Kidney epithelial cell (primary cell): ENCODE results near the gene RIPK4. TPM values are rescaled to one million over a fixed set of nuclear protein-coding genes. Genes with fewer than 3 reads are reported as not detected.

Source experiments
- DNase-seq: peaks from one replicate; pipeline ENCODE4 v3.0.0-alpha.2; 2010; ENCODE audit warnings: low read depth
- H3K27me3 ChIP-seq: 2 replicates; pipeline ENCODE4 v1.6.0; 2011; ENCODE audit warnings: low read length; ENCODE audit not compliant: control insufficient read depth, insufficient read depth
- H3K36me3 ChIP-seq: 2 replicates; pipeline ENCODE4 v1.5.1; 2011; ENCODE audit warnings: low read length; ENCODE audit not compliant: control insufficient read depth, insufficient read depth
- H3K4me3 ChIP-seq: 2 replicates; pipeline ENCODE4 v1.5.1; 2011; ENCODE audit warnings: low read depth, mild to moderate bottlenecking, control low read depth, low read length
- total RNA-seq: library from RNA; depleted of rRNA; stranded (reverse); fragments of >200 nt; gene quantifications from 2 replicates; pipeline ENCODE4 v1.2.3, GENCODE V29; 2015
- TF ChIP-seq, protein P1 (sequence below): IDR thresholded peaks from 2 replicates; pipeline ENCODE4 v1.5.1; 2011; ENCODE audit warnings: mild to moderate bottlenecking, moderate library complexity, low read length, control low read depth, inconsistent platforms; ENCODE audit not compliant: insufficient read depth, poor library complexity, severe bottlenecking

The RIPK4 gene
- total RNA-seq, 1 donor from 2014 or later, result 17.6 TPM

DNA sequence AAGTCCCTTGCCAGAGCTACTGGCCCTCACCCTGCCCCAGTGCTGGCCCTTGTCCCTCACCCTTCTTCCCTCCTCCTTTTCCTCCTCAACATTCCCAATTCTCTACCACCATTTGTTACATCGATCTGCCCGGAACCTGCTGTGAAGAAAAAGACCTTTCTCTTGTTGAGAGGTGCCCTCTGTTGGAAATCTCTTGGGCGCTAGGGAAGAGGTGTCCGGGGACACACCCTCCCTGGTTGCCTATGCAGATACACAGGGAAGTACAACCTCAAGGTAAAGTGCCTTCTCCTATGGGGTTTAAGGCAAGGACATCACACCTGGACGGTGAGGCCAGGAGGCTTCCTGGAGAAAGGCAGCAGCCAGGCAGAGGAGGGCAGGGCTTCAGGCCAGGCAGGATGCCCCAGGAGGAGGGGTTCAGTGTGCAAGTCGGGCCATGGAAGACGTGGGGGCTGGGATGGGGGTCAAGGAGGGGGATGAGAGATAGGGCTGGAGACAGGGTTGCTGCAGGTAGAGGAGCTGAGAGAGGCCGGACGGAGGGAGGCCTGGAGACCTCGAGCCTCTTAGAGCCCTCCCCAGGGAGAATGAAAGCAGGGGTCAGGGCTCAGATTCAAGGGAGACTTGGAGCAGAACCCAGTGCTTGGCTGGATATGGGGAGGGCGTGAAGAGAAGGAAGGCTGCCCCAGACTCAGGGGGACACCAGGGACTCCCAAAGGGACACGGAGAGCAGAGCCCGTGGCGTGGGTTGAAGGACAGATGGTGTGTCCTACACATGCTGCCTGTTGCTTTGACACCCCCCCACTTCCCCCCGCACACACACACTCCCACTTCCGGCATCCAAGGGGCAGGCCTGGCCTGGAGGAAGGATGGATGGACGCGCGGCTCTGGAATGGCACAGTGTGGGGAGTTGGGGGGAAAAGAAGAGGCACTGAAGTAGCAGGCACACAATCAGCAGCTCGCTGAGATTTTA, 44.5 kb downstream of the RIPK4 start:
- DNase-seq, result no peak
- H3K27me3 ChIP-seq, result peaks cover 3% of the 10 kb centered on the region
- H3K4me3 ChIP-seq, result no peak overlapping the region
- TF ChIP-seq, protein P1, sequence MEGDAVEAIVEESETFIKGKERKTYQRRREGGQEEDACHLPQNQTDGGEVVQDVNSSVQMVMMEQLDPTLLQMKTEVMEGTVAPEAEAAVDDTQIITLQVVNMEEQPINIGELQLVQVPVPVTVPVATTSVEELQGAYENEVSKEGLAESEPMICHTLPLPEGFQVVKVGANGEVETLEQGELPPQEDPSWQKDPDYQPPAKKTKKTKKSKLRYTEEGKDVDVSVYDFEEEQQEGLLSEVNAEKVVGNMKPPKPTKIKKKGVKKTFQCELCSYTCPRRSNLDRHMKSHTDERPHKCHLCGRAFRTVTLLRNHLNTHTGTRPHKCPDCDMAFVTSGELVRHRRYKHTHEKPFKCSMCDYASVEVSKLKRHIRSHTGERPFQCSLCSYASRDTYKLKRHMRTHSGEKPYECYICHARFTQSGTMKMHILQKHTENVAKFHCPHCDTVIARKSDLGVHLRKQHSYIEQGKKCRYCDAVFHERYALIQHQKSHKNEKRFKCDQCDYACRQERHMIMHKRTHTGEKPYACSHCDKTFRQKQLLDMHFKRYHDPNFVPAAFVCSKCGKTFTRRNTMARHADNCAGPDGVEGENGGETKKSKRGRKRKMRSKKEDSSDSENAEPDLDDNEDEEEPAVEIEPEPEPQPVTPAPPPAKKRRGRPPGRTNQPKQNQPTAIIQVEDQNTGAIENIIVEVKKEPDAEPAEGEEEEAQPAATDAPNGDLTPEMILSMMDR, result no peak
- no peaks in the 10 kb centered on the region for H3K36me3 ChIP-seq

DNA sequence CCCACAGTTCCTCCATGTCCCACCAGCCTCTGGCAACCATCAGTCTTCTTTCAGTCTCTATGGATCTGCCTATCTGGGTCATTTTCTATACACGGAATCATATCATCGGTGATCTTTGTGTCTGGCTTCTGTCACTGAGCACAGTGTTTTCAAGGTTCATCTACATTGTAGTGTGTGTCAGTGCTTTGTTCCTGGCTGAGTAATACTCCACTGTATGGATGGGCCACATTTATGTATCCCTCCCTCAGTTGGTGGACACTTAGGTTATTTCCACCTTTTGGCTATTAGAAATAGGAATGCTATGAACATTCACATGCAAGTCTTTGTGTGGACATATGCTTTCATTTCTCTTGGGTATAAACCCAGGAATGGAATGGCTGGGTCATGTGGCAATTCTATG, 46.6 kb downstream of the RIPK4 start:
- Histone ChIP-seq H3K36me3 (no peaks in the 10 kb centered on the region), H3K4me3 (no peak overlapping the region), H3K27me3 (no peaks in the 10 kb centered on the region)
- no peak for DNase-seq
- TF ChIP-seq, protein P1, result no peak

DNA sequence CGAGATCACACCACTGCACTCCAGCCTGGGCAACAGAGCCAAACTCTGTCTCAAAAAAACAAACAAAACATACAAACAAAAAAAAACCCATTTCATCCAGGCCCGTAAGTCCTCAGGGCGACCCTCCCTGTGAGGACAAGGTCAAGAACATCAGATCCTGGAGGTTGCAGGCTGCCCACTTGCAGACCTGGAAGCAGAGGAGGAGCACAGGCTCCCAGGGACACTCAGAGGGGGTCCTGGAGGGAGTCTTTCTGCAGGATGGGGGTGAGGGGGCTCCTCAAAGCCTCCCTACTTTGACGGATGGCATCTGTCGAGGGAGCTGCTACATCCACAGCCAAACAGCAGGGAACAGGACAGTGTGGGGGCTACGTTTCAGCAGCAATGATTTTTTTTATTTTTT, 47.2 kb downstream of the RIPK4 start:
- TF ChIP-seq, protein P1, result no peak
- DNase-seq, result no peak
- no peak overlapping the region for H3K4me3 ChIP-seq

DNA sequence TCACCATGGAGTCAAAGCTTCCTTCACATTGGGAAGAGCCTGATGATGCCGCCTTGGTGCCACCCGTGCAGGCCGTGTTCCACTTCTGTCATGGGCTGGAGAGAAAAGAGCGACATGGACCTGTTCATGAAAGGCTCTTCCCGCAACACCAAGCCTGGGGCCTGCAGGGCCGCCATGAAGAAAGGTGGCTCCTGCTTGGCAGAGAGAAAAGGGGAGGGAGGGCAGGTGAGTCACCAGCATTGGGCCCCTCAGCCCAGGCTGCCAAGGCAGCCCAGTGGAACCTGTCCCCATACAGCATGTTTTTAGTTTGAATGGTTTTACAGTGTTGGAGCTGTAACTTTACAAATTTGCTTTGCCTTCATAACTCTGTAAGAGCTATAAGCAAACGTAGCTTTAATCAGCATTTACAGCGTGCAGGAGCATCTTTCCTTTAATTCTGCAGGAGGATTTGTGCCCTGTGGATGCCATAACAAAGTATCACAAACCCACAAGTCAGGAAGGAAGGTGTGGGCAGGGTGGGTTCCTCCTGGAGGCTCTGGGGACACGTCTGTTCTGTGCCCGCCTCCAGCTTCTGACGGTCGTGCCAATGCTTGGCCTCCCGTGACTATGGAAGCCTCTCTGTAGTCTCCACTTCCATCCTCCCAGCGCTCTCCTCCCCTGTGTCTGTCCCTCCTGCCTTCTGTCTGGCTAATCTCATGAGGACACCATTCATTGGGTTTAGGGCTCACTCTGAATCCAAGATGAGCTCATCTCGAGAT, 49.1 kb downstream of the RIPK4 start:
- H3K36me3 ChIP-seq, result no peaks in the 10 kb centered on the region
- no peak overlapping the region for H3K4me3 ChIP-seq
- no peak for DNase-seq
- TF ChIP-seq, protein P1, result no peak
- H3K27me3 ChIP-seq, result peaks cover 2% of the 10 kb centered on the region

More for the DNA sequence above, 47.2 kb downstream of the RIPK4 start:
- Histone ChIP-seq H3K36me3 (no peaks in the 10 kb centered on the region), H3K27me3 (no peaks in the 10 kb centered on the region)

DNA sequence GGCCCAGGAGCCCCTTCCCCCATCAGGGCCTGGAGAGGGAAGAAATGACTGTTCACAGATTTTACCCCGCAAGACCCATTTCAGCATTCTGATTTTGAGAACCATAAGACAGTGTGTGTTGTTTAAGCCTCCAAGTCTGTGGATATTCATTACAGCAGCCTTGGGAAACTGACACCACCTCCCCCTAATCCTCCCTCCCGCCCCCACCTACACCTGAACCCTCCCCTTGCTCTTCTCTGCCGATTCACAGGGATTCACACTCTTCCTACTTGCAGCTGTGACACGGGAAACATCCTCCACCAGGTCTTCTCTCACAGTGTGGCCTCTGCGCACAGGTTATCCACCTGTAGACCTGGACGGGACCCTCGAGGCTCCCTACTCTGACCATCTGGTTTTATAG, 50.1 kb downstream of the RIPK4 start:
- TF ChIP-seq, protein P1, result no peak
- Histone ChIP-seq H3K36me3 (no peaks in the 10 kb centered on the region), H3K27me3 (peaks cover 5% of the 10 kb centered on the region), H3K4me3 (no peak overlapping the region)
- no peak for DNase-seq
